HCT116 (cell line): ENCODE data around the gene ADAD2. TPM values are rescaled to one million over a fixed set of nuclear protein-coding genes. Genes with fewer than 3 reads are reported as not detected.

ENCODE experiments used
- ATAC-seq: fragments of 200-7000 bp; cut with Tn5 transposase; 2 replicates; pipeline ENCODE4 v1.9.1; 2020; ENCODE audit warnings: mild to moderate bottlenecking, moderate library complexity
- BruUV-seq: library from RNA; stranded (reverse); fragments of 400-500 nt; replicated peaks from 2 replicates; lab custom pipeline; 2021; lab: Mats Ljungman, UMichigan
- CTCF ChIA-PET: fragments of 300-600 bp; sonication (Branson Sonifier 250); formaldehyde crosslinking; loops from one replicate; lab custom pipeline; 2021; ENCODE audit warnings: antibody characterized with exemption; lab: Charles Lee
- POLR2A ChIA-PET: fragments of 300-600, 350-600 bp; sonication (Branson Sonifier 250); formaldehyde crosslinking; loops from one replicate; lab custom pipeline; 2021; ENCODE audit warnings: antibody characterized with exemption; lab: Charles Lee
- RAD21 ChIA-PET, 2 experiments: fragments of 300-600 bp; sonication (Branson Sonifier 250); formaldehyde crosslinking; loops; one replicate each; lab custom pipeline; 2023; ENCODE audit warnings: low total read pairs in 2 of 2; ENCODE audit not compliant: uncharacterized antibody in 2 of 2, unreplicated experiment in 2 of 2, low non-redundant PET in 1 of 2; lab: Charles Lee
- DNase-seq: peaks from one replicate; pipeline ENCODE4 v3.0.0-alpha.2; 2010; ENCODE audit warnings: low read depth, low spot score
- H2AFZ ChIP-seq: fragments of 200-600 bp; shearing (Covaris generic), sonication (generic); 2 replicates; pipeline ENCODE4 v1.6.1; 2017; ENCODE audit warnings: low read depth, mixed run types, mixed read lengths, antibody characterized with exemption, low read length; ENCODE audit not compliant: poor library complexity, severe bottlenecking
- H3K27ac ChIP-seq: 2 replicates; pipeline ENCODE4 v1.5.1; 2012; ENCODE audit warnings: low read depth, low read length
- H3K27me3 ChIP-seq: fragments of 200-600 bp; sonication (generic); 2 replicates; pipeline ENCODE4 v1.6.1; 2016; ENCODE audit warnings: mixed run types, low read length, mixed read lengths; ENCODE audit not compliant: insufficient read depth
- H3K36me3 ChIP-seq, 2 experiments: fragments of 200-500 bp in 1 of 2; fragments of 200-600 bp in 1 of 2; sonication (Bioruptor generic) in 1 of 2; sonication (generic) in 1 of 2; 2 replicates each; pipeline versions ENCODE4 v1.5.1 to v1.6.1; 2014 to 2016; ENCODE audit warnings: low read length in 2 of 2, inconsistent platforms in 1 of 2, mixed read lengths in 1 of 2, mixed run types in 1 of 2; ENCODE audit not compliant: insufficient read depth in 2 of 2, control insufficient read depth in 1 of 2
- H3K4me1 ChIP-seq, 2 experiments: fragments of 200-600 bp in 1 of 2; sonication (generic) in 1 of 2; 2 replicates each; pipeline versions ENCODE4 v1.5.1 to v1.6.1; 2012 to 2017; ENCODE audit warnings: low read length in 2 of 2, inconsistent platforms in 1 of 2, mild to moderate bottlenecking in 1 of 2, mixed read lengths in 1 of 2, mixed run types in 1 of 2, moderate library complexity in 1 of 2; ENCODE audit not compliant: insufficient read depth in 2 of 2, control insufficient read depth in 1 of 2
- H3K4me2 ChIP-seq: fragments of 200-600 bp; sonication (generic); 2 replicates; pipeline ENCODE4 v1.6.1; 2017; ENCODE audit warnings: mixed run types, low read length, mixed read lengths
- H3K4me3 ChIP-seq, 2 experiments: fragments of 200-600 bp in 1 of 2; sonication (generic) in 1 of 2; replicated peaks in 1 of 2; 2 replicates each; pipeline ENCODE4 v1.5.1; 2011 to 2016; ENCODE audit warnings: low read length in 2 of 2, control low read depth in 1 of 2, low read depth in 1 of 2, mild to moderate bottlenecking in 1 of 2, mixed read lengths in 1 of 2, mixed run types in 1 of 2
- H3K79me2 ChIP-seq: fragments of 200-600 bp; sonication (generic); 2 replicates; pipeline ENCODE4 v1.6.1; 2017; ENCODE audit warnings: mild to moderate bottlenecking, mixed run types, low read length, moderate library complexity, mixed read lengths; ENCODE audit not compliant: insufficient read depth
- H3K9ac ChIP-seq: fragments of 200-600 bp; sonication (generic); 2 replicates; pipeline ENCODE4 v1.6.1; 2016; ENCODE audit warnings: low read length, mixed read lengths
- H3K9me2 ChIP-seq: fragments of 200-600 bp; sonication (generic), shearing (Covaris generic); 2 replicates; pipeline ENCODE4 v1.6.1; 2017; ENCODE audit warnings: mixed run types, mild to moderate bottlenecking, moderate library complexity; ENCODE audit not compliant: insufficient read depth
- H3K9me3 ChIP-seq, 2 experiments: fragments of 200-500 bp in 1 of 2; fragments of 200-600 bp in 1 of 2; sonication (Bioruptor generic) in 1 of 2; sonication (generic) in 1 of 2; 2 replicates each; pipeline ENCODE4 v1.6.1; 2014 to 2017; ENCODE audit warnings: low read length in 2 of 2, mixed read lengths in 2 of 2, inconsistent platforms in 1 of 2, low read depth in 1 of 2, mild to moderate bottlenecking in 1 of 2, mixed run types in 1 of 2, moderate library complexity in 1 of 2; ENCODE audit not compliant: control insufficient read depth in 1 of 2, insufficient read depth in 1 of 2
- H4K20me1 ChIP-seq: fragments of 200-600 bp; sonication (generic), shearing (Covaris generic); 2 replicates; pipeline ENCODE4 v1.6.1; 2017; ENCODE audit warnings: mixed run types, mild to moderate bottlenecking, moderate library complexity; ENCODE audit not compliant: insufficient read depth
- EGR1 ChIP-seq: IDR thresholded peaks from 2 replicates; pipeline ENCODE4 v1.6.1; 2012; ENCODE audit warnings: low read depth
- EZH2 ChIP-seq: fragments of 200-600 bp; sonication (generic); IDR thresholded peaks from 2 replicates; pipeline ENCODE4 v1.6.1; 2017; ENCODE audit warnings: antibody characterized with exemption, mixed run types
- FOSL1 ChIP-seq: IDR thresholded peaks from 2 replicates; pipeline ENCODE4 v1.6.1; 2012; ENCODE audit warnings: low read depth
- POLR2A ChIP-seq: IDR thresholded peaks from 2 replicates; pipeline ENCODE4 v1.7.0; 2011; ENCODE audit warnings: borderline replicate concordance; ENCODE audit not compliant: insufficient read depth, insufficient read length; ENCODE audit errors: extremely low read depth
- POLR2AphosphoS5 ChIP-seq: IDR thresholded peaks from 2 replicates; pipeline ENCODE4 v1.6.1; 2011; ENCODE audit warnings: mild to moderate bottlenecking, low read depth, low read length, moderate library complexity
- ZFX ChIP-seq: fragments of 450-650 bp; IDR thresholded peaks from 2 replicates; pipeline ENCODE4 v1.6.1; 2017
- intact Hi-C: fragments of 100-400 bp; cut with micrococcal nuclease; formaldehyde crosslinking; loops from 2 replicates; pipeline ENCODE4 v1.10.0; 2022
- total RNA-seq: library from RNA; stranded (reverse); gene quantifications from one replicate; pipeline ENCODE4 v1.2.1, GENCODE V29; 2021; ENCODE audit not compliant: unreplicated experiment

The ADAD2 gene
- total RNA-seq, 1 experiment from 2014 or later: not detected

GRCh38 chr16:84176192-84177053 is 14.5 kb upstream of the ADAD2 start:
- POLR2A ChIA-PET: interaction anchor here (1.5 kb wide), 1 partner anchor 11 kb away, joined by 3 read pairs; the partner anchor contains the start of gene TAF1C
- DNase-seq (no peak), ATAC-seq (peak; percentile 13; the same call in 1 of the 2 replicates)
- intact Hi-C loops: no loop called here
- Histone ChIP-seq H3K4me3 (no peak overlapping the region), H4K20me1 (no peaks in the 10 kb centered on the region), H3K27ac (no peak overlapping the region), H3K9ac (no peak overlapping the region), H3K9me3 (no peaks in the 10 kb centered on the region), H3K4me1 (peaks cover 0 to 18% of the 10 kb centered on the region in 2 experiments; a peak in 3 of 4 replicates), H3K36me3 (peaks cover 16 to 17% of the 10 kb centered on the region in 2 experiments; a peak in 3 of 4 replicates), H2AFZ (no peak overlapping the region), H3K4me2 (no peak overlapping the region), H3K79me2 (no peaks in the 10 kb centered on the region), H3K9me2 (no peaks in the 10 kb centered on the region), H3K27me3 (no peaks in the 10 kb centered on the region)
- BruUV-seq: no TSS peak
- TF ChIP-seq FOSL1 (no peak), POLR2A (no peak), POLR2AphosphoS5 (peak; percentile 35; the same call in 1 of the 2 replicates)
- RAD21 ChIA-PET: no interaction called here
- CTCF ChIA-PET: interaction anchor here (3.6 kb wide), 1 partner anchor 10 kb away, joined by 16 read pairs; the partner anchor contains the start of gene TAF1C

- no peak overlapping the region for H3K9ac ChIP-seq
- H3K27me3 ChIP-seq: no peaks in the 10 kb centered on the region
- no peak overlapping the region for H2AFZ ChIP-seq
- H3K79me2 ChIP-seq: peaks cover 4% of the 10 kb centered on the region; the same call in 1 of the 2 replicates
- no peaks in the 10 kb centered on the region for H4K20me1 ChIP-seq
- ChIA-PET CTCF (interaction anchor here (1.2 to 3.6 kb wide), 2 partner anchors 9 to 130 kb away, joined by 4 to 16 read pairs; partner anchors contain the start of gene TAF1C), RAD21 (no interaction called here), POLR2A (interaction anchor here (1.9 kb wide), 1 partner anchor 9 kb away, joined by 6 read pairs; the partner anchor contains the start of gene TAF1C)
- H3K9me3 ChIP-seq: no peaks in the 10 kb centered on the region
- H3K36me3 ChIP-seq: peaks cover 22 to 29% of the 10 kb centered on the region in 2 experiments; a peak in 3 of 4 replicates
- H3K4me3 ChIP-seq: no peak overlapping the region
- no peak for ATAC-seq
- BruUV-seq: no TSS peak
- H3K27ac ChIP-seq: no peak overlapping the region
- TF ChIP-seq POLR2AphosphoS5: no peak
- TF ChIP-seq EGR1: no peak; the same call in 1 of the 2 replicates
- TF ChIP-seq EZH2: no peak
- no peak for TF ChIP-seq ZFX
- H3K4me2 ChIP-seq: peak overlapping the region; percentile 2; the same call in 1 of the 2 replicates
- DNase-seq: no peak
- peaks cover 0 to 18% of the 10 kb centered on the region in 2 experiments; a peak in 3 of 4 replicates for H3K4me1 ChIP-seq
- H3K9me2 ChIP-seq: no peaks in the 10 kb centered on the region
- intact Hi-C loops: no loop called here
Observed at GRCh38 chr16:84177741-84178073, 13.2 kb upstream of the ADAD2 start.
